Fibroblast of peridontal ligament (primary cell): ENCODE measurements around the gene BRWD1.
"Not testable (repeated sequence)": the region's sequence is repeated elsewhere in the genome, so short reads cannot be mapped to it uniquely, and the experiment has no call there.

Source experiments
- DNase-seq: peaks from one replicate; pipeline ENCODE4 v3.0.0-alpha.2; 2010; ENCODE audit errors: extremely low read depth

Gene BRWD1

GRCh38 chr21:39173716-39174680 is 139.4 kb downstream of the BRWD1 start:
- no peak for DNase-seq

GRCh38 chr21:39169906-39170305 is 143.5 kb downstream of the BRWD1 start:
- DNase-seq: no peak

GRCh38 chr21:39168800-39169199 is 144.6 kb downstream of the BRWD1 start:
- DNase-seq: no peak

GRCh38 chr21:39164523-39164922 is 148.9 kb downstream of the BRWD1 start:
- DNase-seq: no peak

GRCh38 chr21:39161064-39161463 is 152.4 kb downstream of the BRWD1 start:
- DNase-seq: no peak

- no peak for DNase-seq
Measured at GRCh38 chr21:39159342-39160063, 153.9 kb downstream of the BRWD1 start.

GRCh38 chr21:39157241-39157640 is 156.2 kb downstream of the BRWD1 start:
- not testable (repeated sequence) for DNase-seq

- no peak for DNase-seq
Measured at GRCh38 chr21:39156024-39156423, 157.4 kb downstream of the BRWD1 start.

GRCh38 chr21:39155578-39155977 is 157.9 kb downstream of the BRWD1 start:
- DNase-seq: no peak

GRCh38 chr21:39153842-39154241 is 159.6 kb downstream of the BRWD1 start:
- DNase-seq: no peak

GRCh38 chr21:39153373-39153772 is 160.1 kb downstream of the BRWD1 start:
- DNase-seq: no peak

- DNase-seq: no peak
Measured at GRCh38 chr21:39152271-39152670, 161.2 kb downstream of the BRWD1 start.

- no peak for DNase-seq
Measured at GRCh38 chr21:39150877-39151276, 162.6 kb downstream of the BRWD1 start.

- DNase-seq: no peak
Measured at GRCh38 chr21:39150316-39150715, 163.1 kb downstream of the BRWD1 start.

GRCh38 chr21:39149882-39150281 is 163.6 kb downstream of the BRWD1 start:
- DNase-seq: no peak

- no peak for DNase-seq
Measured at GRCh38 chr21:39148975-39149374, 164.5 kb downstream of the BRWD1 start.

GRCh38 chr21:39144191-39144590 is 169.2 kb downstream of the BRWD1 start:
- no peak for DNase-seq

GRCh38 chr21:39142972-39143371 is 170.5 kb downstream of the BRWD1 start:
- DNase-seq: no peak

- DNase-seq: peak; percentile 15
Measured at GRCh38 chr21:39141502-39141901, 171.9 kb downstream of the BRWD1 start.

GRCh38 chr21:39137248-39138178 is 175.9 kb downstream of the BRWD1 start:
- peak; percentile 61 for DNase-seq

GRCh38 chr21:39136711-39137110 is 176.7 kb downstream of the BRWD1 start:
- DNase-seq: no peak

GRCh38 chr21:39136138-39136537 is 177.3 kb downstream of the BRWD1 start:
- peak; percentile 27 for DNase-seq
